SU-DHL-6 (cell line): ENCODE data around the gene NYAP2.

Source experiments
- EZH2phosphoT487 ChIP-seq: fragments of 200-600 bp; sonication (generic), shearing (Covaris generic); conservative IDR thresholded peaks from 2 replicates; pipeline ENCODE4 v1.6.1; 2018; ENCODE audit warnings: mild to moderate bottlenecking, antibody characterized with exemption, low read length, moderate library complexity, mixed read lengths
- TF ChIP-seq, protein P1 (sequence below): fragments of 200-600 bp; sonication (generic); IDR thresholded peaks from one replicate; pipeline ENCODE4 v1.5.1; 2017; ENCODE audit warnings: antibody characterized with exemption, mild to moderate bottlenecking, low read length, moderate library complexity; ENCODE audit not compliant: insufficient read depth, poor library complexity, severe bottlenecking

GRCh38 chr2:225584796-225585195 is 185.3 kb downstream of the NYAP2 start:
- TF ChIP-seq, protein P1, sequence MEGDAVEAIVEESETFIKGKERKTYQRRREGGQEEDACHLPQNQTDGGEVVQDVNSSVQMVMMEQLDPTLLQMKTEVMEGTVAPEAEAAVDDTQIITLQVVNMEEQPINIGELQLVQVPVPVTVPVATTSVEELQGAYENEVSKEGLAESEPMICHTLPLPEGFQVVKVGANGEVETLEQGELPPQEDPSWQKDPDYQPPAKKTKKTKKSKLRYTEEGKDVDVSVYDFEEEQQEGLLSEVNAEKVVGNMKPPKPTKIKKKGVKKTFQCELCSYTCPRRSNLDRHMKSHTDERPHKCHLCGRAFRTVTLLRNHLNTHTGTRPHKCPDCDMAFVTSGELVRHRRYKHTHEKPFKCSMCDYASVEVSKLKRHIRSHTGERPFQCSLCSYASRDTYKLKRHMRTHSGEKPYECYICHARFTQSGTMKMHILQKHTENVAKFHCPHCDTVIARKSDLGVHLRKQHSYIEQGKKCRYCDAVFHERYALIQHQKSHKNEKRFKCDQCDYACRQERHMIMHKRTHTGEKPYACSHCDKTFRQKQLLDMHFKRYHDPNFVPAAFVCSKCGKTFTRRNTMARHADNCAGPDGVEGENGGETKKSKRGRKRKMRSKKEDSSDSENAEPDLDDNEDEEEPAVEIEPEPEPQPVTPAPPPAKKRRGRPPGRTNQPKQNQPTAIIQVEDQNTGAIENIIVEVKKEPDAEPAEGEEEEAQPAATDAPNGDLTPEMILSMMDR, result no peak
- no peak for TF ChIP-seq EZH2phosphoT487
